GM12875 (cell line): Measurements from ENCODE around the gene EIF1.

ENCODE experiments used
- H3K4me3 ChIP-seq: one replicate; pipeline ENCODE4 v1.5.1; 2011; ENCODE audit warnings: low read depth, low read length, control low read depth
- CTCF ChIP-seq: IDR thresholded peaks from 2 replicates; pipeline ENCODE4 v1.5.1; 2011; ENCODE audit warnings: low read depth, mild to moderate bottlenecking, control low read depth, inconsistent platforms, low read length, moderate library complexity, borderline replicate concordance; ENCODE audit not compliant: insufficient read depth

Gene EIF1

GRCh38 chr17:41653421-41653820 is 35.3 kb upstream of the EIF1 start:
- TF ChIP-seq CTCF: no peak
- H3K4me3 ChIP-seq: no peak overlapping the region

GRCh38 chr17:41653892-41654677 is 34.6 kb upstream of the EIF1 start:
- TF ChIP-seq CTCF: no peak
- no peak overlapping the region for H3K4me3 ChIP-seq

- H3K4me3 ChIP-seq: no peak overlapping the region
- TF ChIP-seq CTCF: no peak
These were observed 33.7 kb upstream of the EIF1 start for GRCh38 chr17:41654678-41655607.

GRCh38 chr17:41655611-41656111 is 33.0 kb upstream of the EIF1 start:
- no peak overlapping the region for H3K4me3 ChIP-seq
- TF ChIP-seq CTCF: no peak

GRCh38 chr17:41656249-41657023 is 32.2 kb upstream of the EIF1 start:
- H3K4me3 ChIP-seq: no peak overlapping the region
- no peak for TF ChIP-seq CTCF

GRCh38 chr17:41657176-41657754 is 31.4 kb upstream of the EIF1 start:
- TF ChIP-seq CTCF: no peak
- H3K4me3 ChIP-seq: no peak overlapping the region
